Osteocyte (in vitro differentiated cells): ENCODE measurements around the gene EHMT1. TPM values are rescaled to one million over a fixed set of nuclear protein-coding genes. Genes with fewer than 3 reads are reported as not detected.
A peak's percentile ranks its signal among the peaks of the same experiment; 100 is the strongest.

Experiments
- DNase-seq: peaks from one replicate; pipeline ENCODE4 v3.0.0; 2021; ENCODE audit warnings: mixed read lengths; ENCODE audit not compliant: unreplicated experiment; ENCODE audit errors: extremely low spot score
- H3K27ac Mint-ChIP-seq: one replicate; pipeline ENCODE4 v1.8.0; 2021; ENCODE audit warnings: mild to moderate bottlenecking, mixed read lengths; ENCODE audit not compliant: unreplicated experiment
- H3K27me3 Mint-ChIP-seq: one replicate; pipeline ENCODE4 v1.8.0; 2021; ENCODE audit warnings: mixed read lengths; ENCODE audit not compliant: unreplicated experiment
- H3K36me3 Mint-ChIP-seq: one replicate; pipeline ENCODE4 v1.8.0; 2021; ENCODE audit warnings: mixed read lengths; ENCODE audit not compliant: unreplicated experiment
- H3K4me1 Mint-ChIP-seq: one replicate; pipeline ENCODE4 v1.8.0; 2021; ENCODE audit warnings: mixed read lengths; ENCODE audit not compliant: unreplicated experiment
- H3K4me3 Mint-ChIP-seq: one replicate; pipeline ENCODE4 v1.8.0; 2021; ENCODE audit warnings: mild to moderate bottlenecking, moderate library complexity, mixed read lengths; ENCODE audit not compliant: unreplicated experiment
- H3K9me3 Mint-ChIP-seq: one replicate; pipeline ENCODE4 v1.8.0; 2021; ENCODE audit warnings: mixed read lengths; ENCODE audit not compliant: unreplicated experiment
- CTCF ChIP-seq: fragments of 200-600 bp; sonication (generic); IDR thresholded peaks from 2 replicates; pipeline ENCODE4 v1.5.0; 2021; ENCODE audit warnings: antibody characterized with exemption, mild to moderate bottlenecking, moderate library complexity
- total RNA-seq: library from RNA; stranded (reverse); gene quantifications from 2 replicates; pipeline ENCODE4 v1.2.1, GENCODE V29; 2021

Gene EHMT1
- total RNA-seq, 1 donor from 2014 or later: 88.6 TPM

GRCh38 chr9:137691646-137692351 is 73.0 kb downstream of the EHMT1 start:
- Mint-ChIP-seq H3K9me3 (no peaks in the 10 kb centered on the region), H3K27ac (no peak overlapping the region), H3K4me1 (peaks cover 32% of the 10 kb centered on the region), H3K4me3 (no peak overlapping the region), H3K27me3 (no peaks in the 10 kb centered on the region), H3K36me3 (no peaks in the 10 kb centered on the region)
- no peak for DNase-seq
- no peak for TF ChIP-seq CTCF

- Mint-ChIP-seq H3K27me3 (no peaks in the 10 kb centered on the region), H3K4me3 (no peak overlapping the region), H3K9me3 (no peaks in the 10 kb centered on the region), H3K36me3 (no peaks in the 10 kb centered on the region), H3K27ac (no peak overlapping the region), H3K4me1 (peaks cover 36% of the 10 kb centered on the region)
- TF ChIP-seq CTCF: no peak
- no peak for DNase-seq
These were observed 75.6 kb downstream of the EHMT1 start for GRCh38 chr9:137694236-137694959.

GRCh38 chr9:137694962-137695875 is 76.4 kb downstream of the EHMT1 start:
- no peak for DNase-seq
- TF ChIP-seq CTCF: peak; percentile 51
- no peaks in the 10 kb centered on the region for H3K36me3 Mint-ChIP-seq
- H3K4me1 Mint-ChIP-seq: peaks cover 32% of the 10 kb centered on the region
- no peak overlapping the region for H3K4me3 Mint-ChIP-seq
- H3K27ac Mint-ChIP-seq: no peak overlapping the region
- no peaks in the 10 kb centered on the region for H3K9me3 Mint-ChIP-seq
- no peaks in the 10 kb centered on the region for H3K27me3 Mint-ChIP-seq

- H3K4me1 Mint-ChIP-seq: peaks cover 30% of the 10 kb centered on the region
- no peak overlapping the region for H3K27ac Mint-ChIP-seq
- no peaks in the 10 kb centered on the region for H3K36me3 Mint-ChIP-seq
- DNase-seq: no peak
- no peak overlapping the region for H3K4me3 Mint-ChIP-seq
- TF ChIP-seq CTCF: no peak
- no peaks in the 10 kb centered on the region for H3K27me3 Mint-ChIP-seq
- H3K9me3 Mint-ChIP-seq: no peaks in the 10 kb centered on the region
These were observed 77.5 kb downstream of the EHMT1 start for GRCh38 chr9:137696136-137696925.
